ENCODE data around the gene GTF2I.
"Not testable (repeated sequence)": the region's sequence is repeated elsewhere in the genome, so short reads cannot be mapped to it uniquely, and the experiment has no call there.

GTF2I gene

DNA sequence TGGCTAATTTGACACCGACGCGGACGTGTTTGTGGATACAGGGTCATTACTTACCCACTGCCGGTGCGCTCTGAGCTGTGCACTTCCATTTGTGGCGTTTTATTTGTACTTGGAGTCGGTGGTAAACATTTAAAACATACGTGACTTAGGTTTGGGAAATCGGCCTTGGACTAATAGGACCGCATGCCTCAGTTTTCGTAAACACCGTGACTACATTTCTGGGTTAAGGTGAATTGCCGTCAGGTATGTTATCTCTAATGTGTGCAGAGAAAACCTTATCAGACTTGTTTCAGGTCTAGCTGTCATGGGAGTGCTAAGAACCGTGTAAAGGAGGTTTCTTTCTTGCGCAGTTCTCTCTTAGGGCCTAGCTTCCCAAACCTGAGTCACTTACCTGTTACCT lies 64.6 kb downstream of the GTF2I start:
- no peak for DNase-seq (ENCODE audit: extremely low read depth, low read depth)
- TF ChIP-seq, protein P1, sequence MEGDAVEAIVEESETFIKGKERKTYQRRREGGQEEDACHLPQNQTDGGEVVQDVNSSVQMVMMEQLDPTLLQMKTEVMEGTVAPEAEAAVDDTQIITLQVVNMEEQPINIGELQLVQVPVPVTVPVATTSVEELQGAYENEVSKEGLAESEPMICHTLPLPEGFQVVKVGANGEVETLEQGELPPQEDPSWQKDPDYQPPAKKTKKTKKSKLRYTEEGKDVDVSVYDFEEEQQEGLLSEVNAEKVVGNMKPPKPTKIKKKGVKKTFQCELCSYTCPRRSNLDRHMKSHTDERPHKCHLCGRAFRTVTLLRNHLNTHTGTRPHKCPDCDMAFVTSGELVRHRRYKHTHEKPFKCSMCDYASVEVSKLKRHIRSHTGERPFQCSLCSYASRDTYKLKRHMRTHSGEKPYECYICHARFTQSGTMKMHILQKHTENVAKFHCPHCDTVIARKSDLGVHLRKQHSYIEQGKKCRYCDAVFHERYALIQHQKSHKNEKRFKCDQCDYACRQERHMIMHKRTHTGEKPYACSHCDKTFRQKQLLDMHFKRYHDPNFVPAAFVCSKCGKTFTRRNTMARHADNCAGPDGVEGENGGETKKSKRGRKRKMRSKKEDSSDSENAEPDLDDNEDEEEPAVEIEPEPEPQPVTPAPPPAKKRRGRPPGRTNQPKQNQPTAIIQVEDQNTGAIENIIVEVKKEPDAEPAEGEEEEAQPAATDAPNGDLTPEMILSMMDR (IDR thresholded peaks at IDR 0.05; ENCODE audit: low read depth, low read length, missing control alignments), result no peak
- H3K4me3 ChIP-seq (replicated peaks; ENCODE audit: low read depth, low read length), result no peak overlapping the region

GRCh38 chr7:74725840-74726239 lies 68.3 kb downstream of the GTF2I start:
- H3K4me3 ChIP-seq (replicated peaks; ENCODE audit: low read depth, low read length), result no peak overlapping the region
- TF ChIP-seq, protein P1 (IDR thresholded peaks at IDR 0.05; ENCODE audit: low read depth, low read length, missing control alignments), result no peak
- no peak for DNase-seq (ENCODE audit: extremely low read depth, low read depth)

DNA sequence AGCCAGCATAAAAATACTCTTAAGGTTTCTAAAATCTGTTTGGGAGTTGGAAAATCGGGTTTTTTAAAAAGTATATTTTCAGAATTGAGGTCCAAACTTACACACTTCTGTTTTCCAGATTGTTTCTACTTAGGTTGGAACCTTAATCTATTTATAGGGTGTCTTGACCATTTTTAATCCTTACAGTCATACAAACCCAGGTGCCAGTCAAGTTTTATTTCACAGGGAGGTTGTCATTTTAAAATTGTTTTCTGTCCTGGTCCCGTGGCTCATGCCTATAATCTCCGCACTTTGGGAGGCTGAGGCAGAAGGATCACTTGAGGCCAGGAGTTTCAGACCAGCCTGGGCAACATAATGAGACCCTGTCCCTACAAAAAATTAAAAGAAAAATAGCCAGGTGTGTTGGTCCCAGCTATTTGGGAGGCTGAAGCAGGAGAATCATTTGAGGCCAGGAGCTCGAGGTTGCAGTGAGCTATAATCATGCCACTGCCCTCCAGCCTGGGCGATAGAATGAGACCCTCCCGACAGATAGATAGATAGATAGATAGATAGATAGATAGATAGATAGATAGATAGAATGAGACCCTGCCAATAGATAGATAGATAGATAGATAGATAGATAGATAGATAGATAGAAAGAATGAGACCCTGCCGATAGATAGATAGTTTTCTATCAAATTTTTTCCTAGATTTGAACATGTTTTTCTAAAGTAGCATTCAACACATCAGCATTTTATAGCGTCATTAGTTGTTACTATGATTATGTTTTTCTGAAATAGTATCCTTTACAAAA lies 69.0 kb downstream of the GTF2I start:
- no peak for DNase-seq (ENCODE audit: extremely low read depth, low read depth)
- TF ChIP-seq, protein P1 (IDR thresholded peaks at IDR 0.05; ENCODE audit: low read depth, low read length, missing control alignments), result no peak
- H3K4me3 ChIP-seq (replicated peaks; ENCODE audit: low read depth, low read length), result no peak overlapping the region

DNA sequence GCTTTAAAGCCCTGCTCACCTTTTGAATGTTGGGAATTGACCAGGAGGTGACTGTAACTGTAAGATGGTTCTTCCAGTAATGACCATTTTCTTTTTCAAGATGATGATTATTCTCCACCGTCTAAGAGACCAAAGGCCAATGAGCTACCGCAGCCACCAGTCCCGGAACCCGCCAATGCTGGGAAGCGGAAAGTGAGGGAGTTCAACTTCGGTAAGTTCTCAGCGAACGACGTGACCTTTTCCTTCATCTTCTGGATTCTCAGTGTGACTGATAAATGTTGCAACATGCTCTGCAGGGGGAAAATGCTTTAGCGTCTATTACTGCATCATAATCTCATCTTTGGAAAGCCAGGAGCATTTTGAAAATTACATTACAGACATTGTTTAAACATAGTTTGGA lies 71.2 kb downstream of the GTF2I start:
- not testable (repeated sequence) for H3K4me3 ChIP-seq (replicated peaks; ENCODE audit: low read depth, low read length); DNase-seq (ENCODE audit: extremely low read depth, low read depth)

DNA sequence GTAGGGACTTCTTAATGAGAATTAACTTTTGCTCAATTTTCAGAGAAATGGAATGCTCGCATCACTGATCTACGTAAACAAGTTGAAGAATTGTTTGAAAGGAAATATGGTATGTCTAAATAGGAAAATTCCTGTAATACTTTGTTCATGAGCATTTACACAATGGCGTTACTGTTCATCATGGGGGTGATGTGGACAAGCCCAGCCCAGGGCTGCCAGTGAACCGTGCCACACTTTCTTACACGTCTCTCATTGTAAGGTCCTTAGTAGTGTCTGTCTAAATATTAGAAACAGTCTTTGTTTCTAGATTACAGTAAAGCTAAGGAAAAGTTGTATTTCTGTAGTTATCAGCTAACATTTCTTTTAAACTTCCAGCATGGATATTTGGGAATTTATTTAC lies 72.7 kb downstream of the GTF2I start:
- DNase-seq (ENCODE audit: extremely low read depth, low read depth); H3K4me3 ChIP-seq (replicated peaks; ENCODE audit: low read depth, low read length): not testable (repeated sequence)

DNA sequence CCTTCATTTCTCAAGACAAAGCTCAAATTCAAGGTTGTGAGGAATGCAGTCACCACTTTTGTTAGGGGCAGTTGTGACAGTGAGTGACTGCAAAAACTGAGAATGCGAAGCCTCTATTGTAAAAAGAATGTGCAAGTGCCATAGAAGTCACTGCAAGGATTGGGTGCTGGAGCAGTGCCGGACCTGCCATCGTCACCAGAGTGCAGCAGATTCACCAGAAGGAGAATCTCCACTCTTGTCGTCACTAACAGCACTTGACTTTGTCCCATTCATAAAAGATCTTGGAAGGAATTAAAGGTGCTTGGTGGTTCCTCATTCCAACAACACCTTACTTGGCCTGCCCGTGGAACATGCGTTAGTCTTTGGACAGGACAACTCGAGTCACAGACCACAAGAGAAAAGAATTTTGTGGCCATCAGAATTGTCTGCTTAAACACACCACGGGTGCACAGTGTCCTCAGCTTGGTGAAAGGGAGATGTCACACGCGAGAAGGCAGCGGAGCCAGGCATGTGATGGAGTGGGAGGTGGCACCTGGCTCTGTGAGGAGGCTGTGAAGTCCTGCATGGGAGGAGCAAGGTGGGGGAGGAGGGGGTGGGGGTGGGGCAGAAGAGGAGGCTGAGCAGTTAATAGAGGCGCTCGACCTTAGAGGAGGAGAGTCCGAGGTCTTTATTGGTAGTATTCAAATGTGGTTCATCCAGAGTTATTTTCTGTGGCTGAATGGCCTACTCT lies 82.6 kb downstream of the GTF2I start:
- DNase-seq (ENCODE audit: extremely low read depth, low read depth); H3K4me3 ChIP-seq (replicated peaks; ENCODE audit: low read depth, low read length): not testable (repeated sequence)

- not testable (repeated sequence) for DNase-seq (ENCODE audit: extremely low read depth, low read depth); H3K4me3 ChIP-seq (replicated peaks; ENCODE audit: low read depth, low read length)
Measured at GRCh38 chr7:74743936-74744557, 86.5 kb downstream of the GTF2I start.

DNA sequence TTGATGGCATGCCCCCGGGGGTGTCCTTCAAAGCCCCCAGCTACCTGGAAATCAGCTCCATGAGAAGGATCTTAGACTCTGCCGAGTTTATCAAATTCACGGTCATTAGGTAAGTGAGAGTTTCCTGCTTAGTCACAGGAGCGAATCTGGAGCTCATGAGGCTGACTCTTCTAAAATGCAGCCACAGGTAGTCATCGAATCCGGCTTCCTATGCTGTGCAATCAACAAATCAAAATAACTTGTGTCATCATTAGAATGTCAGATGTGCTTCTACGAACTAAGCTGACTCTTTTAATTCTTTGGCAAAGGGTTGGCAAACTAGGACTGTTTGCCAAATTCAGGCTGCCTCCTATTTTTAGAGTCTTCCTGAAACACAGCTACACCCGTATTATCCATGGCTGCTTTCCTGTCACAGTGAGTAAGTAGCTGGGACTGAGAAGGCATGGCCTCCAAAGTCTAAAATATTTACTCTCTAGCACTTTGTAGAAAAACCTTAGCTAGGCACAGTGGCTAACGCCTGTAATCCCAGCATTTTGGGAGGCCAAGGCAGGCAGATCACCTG lies 96.5 kb downstream of the GTF2I start:
- not testable (repeated sequence) for H3K4me3 ChIP-seq (replicated peaks; ENCODE audit: low read depth, low read length); DNase-seq (ENCODE audit: extremely low read depth, low read depth)

GRCh38 chr7:74756673-74757072 lies 99.2 kb downstream of the GTF2I start:
- not testable (repeated sequence) for DNase-seq (ENCODE audit: extremely low read depth, low read depth); H3K4me3 ChIP-seq (replicated peaks; ENCODE audit: low read depth, low read length)

DNA sequence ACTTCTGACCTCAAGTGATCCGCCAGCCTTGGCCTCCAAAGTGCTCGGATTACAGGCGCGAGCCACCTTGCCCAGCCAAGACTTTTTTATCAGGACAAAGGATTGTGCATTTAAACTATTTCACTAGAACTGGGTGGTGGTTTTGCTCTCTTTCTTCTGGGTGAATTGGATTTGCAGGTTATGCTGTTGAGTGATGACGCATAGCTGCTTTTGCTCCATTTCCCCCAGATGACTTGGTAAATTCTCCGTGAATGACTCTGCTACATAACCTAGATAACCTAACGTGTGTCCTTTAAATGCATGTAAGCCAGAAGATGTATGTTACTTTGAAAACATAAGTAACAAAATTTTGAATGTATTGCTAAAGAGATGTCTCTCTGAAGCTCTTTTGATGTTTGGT lies 100.8 kb downstream of the GTF2I start:
- not testable (repeated sequence) for H3K4me3 ChIP-seq (replicated peaks; ENCODE audit: low read depth, low read length); DNase-seq (ENCODE audit: extremely low read depth, low read depth)

GRCh38 chr7:74758982-74759381 lies 101.5 kb downstream of the GTF2I start:
- H3K4me3 ChIP-seq (replicated peaks; ENCODE audit: low read depth, low read length); DNase-seq (ENCODE audit: extremely low read depth, low read depth): not testable (repeated sequence)

- not testable (repeated sequence) for H3K4me3 ChIP-seq (replicated peaks; ENCODE audit: low read depth, low read length); DNase-seq (ENCODE audit: extremely low read depth, low read depth)
Measured at GRCh38 chr7:74765205-74765918, 107.8 kb downstream of the GTF2I start.

DNA sequence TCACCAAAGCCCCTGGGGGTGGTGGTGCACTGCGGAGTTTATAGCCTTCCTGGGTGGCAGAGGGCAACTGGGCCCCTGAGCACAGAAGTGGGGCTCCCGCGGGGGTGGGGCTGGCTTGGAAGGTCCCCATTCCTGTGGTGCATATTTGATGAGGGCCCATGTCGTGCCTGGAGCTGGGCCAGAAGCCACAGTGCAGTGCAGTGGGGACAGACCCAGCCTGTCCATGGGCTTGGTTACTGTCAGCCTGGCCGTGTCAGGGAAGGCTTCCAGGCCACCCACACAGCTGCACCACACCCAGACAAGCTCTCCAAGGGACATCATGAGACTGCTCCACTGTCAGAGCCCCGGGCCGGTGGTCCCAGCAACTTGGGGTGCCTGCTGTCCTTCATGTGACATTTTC lies 109.0 kb downstream of the GTF2I start:
- not testable (repeated sequence) for DNase-seq (ENCODE audit: extremely low read depth, low read depth); H3K4me3 ChIP-seq (replicated peaks; ENCODE audit: low read depth, low read length)

- not testable (repeated sequence) for H3K4me3 ChIP-seq (replicated peaks; ENCODE audit: low read depth, low read length); DNase-seq (ENCODE audit: extremely low read depth, low read depth)
Measured at GRCh38 chr7:74766991-74767390, 109.5 kb downstream of the GTF2I start.
